GM12891 (cell line): ENCODE results near the gene CLCN2.

ENCODE experiments used
- DNase-seq: peaks from one replicate; pipeline ENCODE4 v3.0.0; 2011; ENCODE audit warnings: low spot score; ENCODE audit not compliant: insufficient read length
- FAIRE-seq: peaks from 2 replicates; lab custom pipeline; 2011; peaks lifted over from hg19 to GRCh38; lab: Jason Lieb, UNC
- PAX5 ChIP-seq: IDR thresholded peaks from 2 replicates; pipeline ENCODE4 v1.6.1; 2011; ENCODE audit warnings: low read length, moderate library complexity, mild to moderate bottlenecking; ENCODE audit not compliant: insufficient read depth, severe bottlenecking
- POLR2A ChIP-seq: IDR thresholded peaks from 2 replicates; pipeline ENCODE4 v1.6.1; 2011; ENCODE audit warnings: low read depth, low read length, control low read depth
- POLR2AphosphoS5 ChIP-seq: IDR thresholded peaks from 2 replicates; pipeline ENCODE4 v1.6.1; 2011; ENCODE audit warnings: low read depth, low read length, control low read depth
- POU2F2 ChIP-seq: IDR thresholded peaks from 2 replicates; pipeline ENCODE4 v1.6.1; 2011; ENCODE audit warnings: low read depth, mild to moderate bottlenecking, control low read depth, low read length, moderate library complexity
- SPI1 ChIP-seq: IDR thresholded peaks from 2 replicates; pipeline ENCODE4 v1.6.1; 2011; ENCODE audit warnings: low read depth, low read length, control low read depth
- TAF1 ChIP-seq: IDR thresholded peaks from 2 replicates; pipeline ENCODE4 v1.6.1; 2011; ENCODE audit warnings: low read depth, low read length, control low read depth

The CLCN2 gene

DNA sequence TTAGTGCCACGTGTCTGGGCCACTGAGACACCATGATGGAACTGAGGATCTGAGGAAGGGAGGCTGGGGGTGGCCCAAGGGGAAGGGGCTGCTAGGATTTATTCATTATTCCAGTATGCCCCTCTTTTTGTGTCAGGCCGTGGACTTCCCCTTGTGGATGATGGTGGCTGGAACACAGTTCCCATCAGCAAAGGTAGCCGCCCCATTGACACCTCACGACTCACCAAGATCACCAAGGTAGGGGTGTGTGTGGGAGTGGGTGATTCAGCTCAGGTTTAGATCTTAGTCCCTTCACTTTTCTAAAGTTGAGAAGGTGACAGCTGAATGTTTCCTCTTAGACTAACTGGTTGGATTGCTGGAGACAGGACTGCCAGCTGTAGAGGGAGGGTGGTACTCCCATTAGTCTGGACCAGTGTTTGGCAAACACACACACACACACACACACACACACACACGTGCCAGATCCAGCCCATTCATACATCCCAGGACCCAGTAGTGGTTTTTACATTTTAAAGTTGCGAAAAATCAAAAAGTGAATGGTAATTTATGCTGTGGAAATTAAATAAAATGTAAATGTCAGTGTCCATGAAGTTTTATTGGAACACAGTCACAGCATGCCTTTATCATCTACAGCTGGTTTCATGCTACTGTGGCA is 35.6 kb downstream of the CLCN2 start:
- FAIRE-seq = no peak
- no peak for DNase-seq

DNA sequence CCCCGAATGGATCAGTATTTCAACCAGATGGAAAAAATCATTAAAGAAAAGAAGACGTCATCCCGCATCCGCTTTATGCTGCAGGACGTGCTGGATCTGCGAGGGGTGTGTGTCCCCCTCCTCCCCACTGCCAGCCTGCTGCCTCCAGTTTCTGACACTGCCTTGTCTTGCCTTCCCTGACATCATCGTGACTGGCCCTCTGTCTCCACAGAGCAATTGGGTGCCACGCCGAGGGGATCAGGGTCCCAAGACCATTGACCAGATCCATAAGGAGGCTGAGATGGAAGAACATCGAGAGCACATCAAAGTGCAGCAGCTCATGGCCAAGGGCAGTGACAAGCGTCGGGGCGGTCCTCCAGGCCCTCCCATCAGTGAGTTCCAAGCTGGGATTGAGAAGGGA is 36.1 kb downstream of the CLCN2 start:
- no peak for FAIRE-seq
- TF ChIP-seq PAX5 (no peak), TAF1 (no peak), SPI1 (no peak), POU2F2 (no peak), POLR2AphosphoS5 (no peak; the same call in 1 of the 2 replicates), POLR2A (no peak)
- DNase-seq = no peak

More for the DNA sequence above, 35.6 kb downstream of the CLCN2 start:
- TF ChIP-seq POLR2A (no peak), SPI1 (no peak)

GRCh38 chr3:184323696-184324095 is 37.7 kb downstream of the CLCN2 start:
- FAIRE-seq = no peak
- TF ChIP-seq POLR2AphosphoS5 (no peak), PAX5 (no peak), TAF1 (no peak), POLR2A (no peak), SPI1 (no peak), POU2F2 (no peak)
- no peak for DNase-seq

DNA sequence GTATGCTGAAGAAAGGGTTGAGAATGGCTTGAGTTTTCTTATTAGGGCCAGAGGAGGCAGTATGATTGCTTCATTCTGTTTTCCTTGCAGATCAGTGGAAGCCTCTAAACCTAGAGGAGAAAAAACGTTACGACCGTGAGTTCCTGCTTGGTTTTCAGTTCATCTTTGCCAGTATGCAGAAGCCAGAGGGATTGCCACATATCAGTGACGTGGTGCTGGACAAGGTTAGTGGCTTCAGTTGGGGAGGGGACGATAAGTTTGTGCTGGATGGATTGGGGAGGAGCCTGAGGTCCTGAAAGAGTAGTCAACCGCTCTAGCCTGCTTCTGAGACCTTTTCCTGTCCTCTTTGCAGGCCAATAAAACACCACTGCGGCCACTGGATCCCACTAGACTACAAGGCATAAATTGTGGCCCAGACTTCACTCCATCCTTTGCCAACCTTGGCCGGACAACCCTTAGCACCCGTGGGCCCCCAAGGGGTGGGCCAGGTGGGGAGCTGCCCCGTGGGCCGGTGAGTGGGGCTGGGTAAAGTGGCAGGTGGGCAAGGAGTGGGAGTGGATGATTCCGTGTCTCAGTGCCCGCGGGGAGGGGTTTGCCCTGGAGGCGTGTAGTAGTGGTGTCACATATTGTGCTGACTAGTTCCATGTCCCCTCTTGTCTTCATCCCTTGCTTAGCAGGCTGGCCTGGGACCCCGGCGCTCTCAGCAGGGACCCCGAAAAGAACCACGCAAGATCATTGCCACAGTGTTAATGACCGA is 38.5 kb downstream of the CLCN2 start:
- no peak for TF ChIP-seq POU2F2
- TF ChIP-seq SPI1 = no peak
- TF ChIP-seq TAF1 = no peak
- no peak for TF ChIP-seq PAX5
- TF ChIP-seq POLR2A = no peak; the same call in 1 of the 2 replicates
- no peak; the same call in 1 of the 2 replicates for TF ChIP-seq POLR2AphosphoS5
- DNase-seq (no peak), FAIRE-seq (no peak)

GRCh38 chr3:184321666-184322065 is 39.7 kb downstream of the CLCN2 start:
- TF ChIP-seq POU2F2 (no peak), POLR2AphosphoS5 (no peak; the same call in 1 of the 2 replicates), POLR2A (no peak), SPI1 (no peak), PAX5 (no peak), TAF1 (no peak)
- no peak for DNase-seq
- no peak for FAIRE-seq

DNA sequence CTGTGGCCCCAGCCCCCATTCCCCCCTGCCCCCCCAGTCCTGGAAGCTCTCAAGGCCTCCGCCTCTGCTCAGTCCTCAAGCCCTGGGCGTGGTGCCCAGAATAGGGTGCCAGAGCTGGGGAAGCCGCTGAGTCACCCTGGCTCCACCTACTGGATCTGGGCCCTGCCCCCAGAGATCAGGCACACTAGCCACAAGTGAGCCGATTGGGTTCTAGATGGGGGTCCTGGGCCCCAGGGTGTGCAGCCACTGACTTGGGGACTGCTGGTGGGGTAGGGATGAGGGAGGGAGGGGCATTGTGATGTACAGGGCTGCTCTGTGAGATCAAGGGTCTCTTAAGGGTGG is 41.3 kb downstream of the CLCN2 start:
- DNase-seq (no peak), FAIRE-seq (no peak)
- TF ChIP-seq TAF1 (no peak), PAX5 (no peak), POU2F2 (no peak), POLR2AphosphoS5 (no peak), POLR2A (no peak), SPI1 (no peak)

DNA sequence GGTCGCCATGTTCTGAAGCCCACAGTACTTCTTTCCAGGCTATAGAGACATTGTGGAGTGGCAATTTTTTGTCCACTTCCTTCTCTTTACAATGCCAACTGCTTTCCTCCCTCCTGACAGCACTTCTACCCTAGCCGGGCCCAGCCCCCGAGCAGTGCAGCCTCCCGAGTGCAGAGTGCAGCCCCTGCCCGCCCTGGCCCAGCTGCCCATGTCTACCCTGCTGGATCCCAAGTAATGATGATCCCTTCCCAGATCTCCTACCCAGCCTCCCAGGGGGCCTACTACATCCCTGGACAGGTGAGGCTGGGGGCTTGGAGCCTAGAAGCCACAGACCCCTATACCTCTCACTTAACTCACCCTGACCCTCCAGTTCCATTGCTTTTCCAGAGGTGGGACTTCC is 44.2 kb downstream of the CLCN2 start:
- TF ChIP-seq TAF1 = no peak
- TF ChIP-seq PAX5 = no peak
- TF ChIP-seq POU2F2 = no peak
- DNase-seq (no peak), FAIRE-seq (no peak)

DNA sequence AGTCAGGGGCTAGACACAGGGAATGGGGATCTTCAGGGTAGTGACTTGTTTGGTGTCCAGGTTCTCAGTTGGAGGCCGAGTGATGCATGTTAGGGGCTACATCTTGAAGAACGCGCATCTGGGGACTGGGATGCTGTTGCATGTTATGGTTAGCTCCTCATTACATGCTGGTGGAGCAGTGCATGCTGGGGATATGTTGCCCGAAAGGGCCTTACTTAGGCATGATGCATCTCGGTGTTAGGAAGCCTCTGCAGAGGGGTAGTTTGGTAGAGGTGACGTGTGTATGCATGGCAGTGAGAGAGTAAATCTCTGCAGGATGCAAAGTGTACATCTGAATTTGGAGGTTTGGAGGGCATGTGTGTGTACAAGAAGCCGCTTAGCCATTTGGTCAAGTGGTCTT is 44.6 kb downstream of the CLCN2 start:
- no peak for FAIRE-seq
- no peak for TF ChIP-seq POU2F2
- TF ChIP-seq POLR2A = peak; percentile 47; the same call in 1 of the 2 replicates
- no peak for DNase-seq

- FAIRE-seq = no peak
- no peak for DNase-seq
Measured at GRCh38 chr3:184315871-184316661, 45.3 kb downstream of the CLCN2 start.

More at GRCh38 chr3:184315871-184316661, 45.3 kb downstream of the CLCN2 start:
- TF ChIP-seq POLR2AphosphoS5 (no peak), TAF1 (no peak), POU2F2 (no peak), PAX5 (no peak), POLR2A (no peak), SPI1 (no peak)
